COR-L47 (cell line): Measurements from ENCODE around the gene MRPS25.

Source experiments
- DNase-seq: peaks from one replicate; lab custom pipeline; 2025; lab: John Stamatoyannopoulos, UW

MRPS25 gene

GRCh38 chr3:15081960-15082664 is 17.0 kb upstream of the MRPS25 start:
- no peak for DNase-seq

- DNase-seq: no peak
These were observed 14.0 kb upstream of the MRPS25 start for GRCh38 chr3:15079091-15079490.

GRCh38 chr3:15074500-15074899 is 9.4 kb upstream of the MRPS25 start:
- no peak for DNase-seq

GRCh38 chr3:15071699-15072098 is 6.6 kb upstream of the MRPS25 start:
- no peak for DNase-seq

- DNase-seq: no peak
These were observed 4.3 kb upstream of the MRPS25 start for GRCh38 chr3:15069441-15069840.

GRCh38 chr3:15066467-15066866 is 1.4 kb upstream of the MRPS25 start:
- DNase-seq: no peak

GRCh38 chr3:15065550-15066007 is 464 bp upstream of the MRPS25 start:
- DNase-seq: no peak

- no peak for DNase-seq
These were observed 748 bp downstream of the MRPS25 start for GRCh38 chr3:15064299-15064834.

GRCh38 chr3:15063656-15064286 is 1.3 kb downstream of the MRPS25 start:
- DNase-seq: no peak

GRCh38 chr3:15063238-15063637 is 1.9 kb downstream of the MRPS25 start:
- no peak for DNase-seq

- DNase-seq: no peak
These were observed 5.1 kb downstream of the MRPS25 start for GRCh38 chr3:15060029-15060428.

GRCh38 chr3:15056676-15057404 is 8.3 kb downstream of the MRPS25 start:
- DNase-seq: no peak

- no peak for DNase-seq
These were observed 10.0 kb downstream of the MRPS25 start for GRCh38 chr3:15055019-15055557.

GRCh38 chr3:15053541-15053940 is 11.6 kb downstream of the MRPS25 start:
- no peak for DNase-seq

- DNase-seq: no peak
These were observed 12.5 kb downstream of the MRPS25 start for GRCh38 chr3:15052335-15053242.

- DNase-seq: peak; percentile 2
These were observed 13.6 kb downstream of the MRPS25 start for GRCh38 chr3:15051531-15051930.

- DNase-seq: no peak
These were observed 14.6 kb downstream of the MRPS25 start for GRCh38 chr3:15050405-15051092.

- no peak for DNase-seq
These were observed 15.5 kb downstream of the MRPS25 start for GRCh38 chr3:15049584-15049983.

GRCh38 chr3:15045667-15046066 is 19.4 kb downstream of the MRPS25 start:
- DNase-seq: no peak

GRCh38 chr3:15044326-15044725 is 20.8 kb downstream of the MRPS25 start:
- no peak for DNase-seq
